ENCODE results near the gene AKIRIN2.

AKIRIN2 gene

DNA sequence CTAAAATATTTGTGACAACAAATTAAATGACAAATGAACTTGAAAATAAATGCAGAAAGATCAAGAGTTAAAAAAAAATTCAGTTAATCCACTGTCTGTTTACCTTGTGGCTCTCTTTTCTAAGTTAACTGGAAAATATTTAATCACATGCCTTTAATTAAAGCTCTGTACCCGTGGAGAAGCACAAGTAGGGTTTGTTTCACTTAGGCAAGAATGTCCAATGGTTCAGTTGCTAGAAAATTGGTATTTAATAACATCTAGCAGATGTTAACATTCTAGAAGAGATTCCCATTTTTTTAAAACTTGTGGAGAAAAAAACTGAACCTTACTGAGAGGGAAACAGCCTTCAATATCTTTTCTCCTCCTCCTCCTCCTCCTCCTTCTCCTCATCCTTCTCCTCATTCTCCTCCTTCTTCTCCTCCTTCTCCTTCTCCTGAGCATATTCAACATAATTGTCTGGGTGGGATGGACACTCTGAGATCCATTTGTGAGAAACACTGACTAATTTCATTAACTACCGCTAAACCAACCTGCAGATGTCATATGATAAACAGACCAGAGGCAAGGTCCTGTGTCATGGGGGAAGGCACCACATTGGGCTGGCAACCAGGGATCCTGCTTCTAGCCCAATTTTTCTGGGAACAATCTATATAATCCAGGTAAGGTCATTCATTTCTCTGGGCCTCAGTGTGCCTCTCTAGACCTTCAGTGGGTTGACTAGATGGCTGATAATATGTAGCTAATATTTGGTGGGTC lies 44.1 kb upstream of the AKIRIN2 start (continued):
- TF ChIP-seq, protein P1, sequence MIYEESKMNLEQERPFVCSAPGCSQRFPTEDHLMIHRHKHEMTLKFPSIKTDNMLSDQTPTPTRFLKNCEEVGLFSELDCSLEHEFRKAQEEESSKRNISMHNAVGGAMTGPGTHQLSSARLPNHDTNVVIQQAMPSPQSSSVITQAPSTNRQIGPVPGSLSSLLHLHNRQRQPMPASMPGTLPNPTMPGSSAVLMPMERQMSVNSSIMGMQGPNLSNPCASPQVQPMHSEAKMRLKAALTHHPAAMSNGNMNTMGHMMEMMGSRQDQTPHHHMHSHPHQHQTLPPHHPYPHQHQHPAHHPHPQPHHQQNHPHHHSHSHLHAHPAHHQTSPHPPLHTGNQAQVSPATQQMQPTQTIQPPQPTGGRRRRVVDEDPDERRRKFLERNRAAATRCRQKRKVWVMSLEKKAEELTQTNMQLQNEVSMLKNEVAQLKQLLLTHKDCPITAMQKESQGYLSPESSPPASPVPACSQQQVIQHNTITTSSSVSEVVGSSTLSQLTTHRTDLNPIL (CRISPR knock-in tag; IDR thresholded peaks at IDR 0.05; ENCODE audit: low read depth), result no peak
- TF ChIP-seq ZNF70 (CRISPR knock-in tag; IDR thresholded peaks at IDR 0.05) (no peak), SNAI2 (CRISPR knock-in tag; IDR thresholded peaks at IDR 0.05) (no peak)

DNA sequence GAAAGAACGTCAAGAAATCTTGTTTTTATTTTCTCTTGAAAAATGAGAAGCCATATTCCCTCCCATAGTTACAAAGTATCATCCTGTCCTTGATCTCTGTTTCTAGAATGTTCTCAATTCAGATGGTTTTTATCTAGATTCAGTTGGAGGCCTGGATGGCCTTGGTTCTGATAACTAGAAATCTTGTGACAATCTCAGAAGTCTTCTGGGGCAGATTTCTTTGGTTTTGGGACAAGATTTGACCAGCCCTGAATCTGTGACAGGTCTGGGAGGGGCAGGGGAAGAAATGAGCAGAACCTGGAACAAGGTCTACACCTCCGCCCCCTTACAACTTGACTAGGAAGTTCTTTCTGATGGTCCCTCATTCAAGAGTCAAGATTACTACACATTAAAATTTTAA lies 41.4 kb upstream of the AKIRIN2 start:
- TF ChIP-seq RARB (CRISPR knock-in tag; IDR thresholded peaks at IDR 0.05) (no peak), TOX (CRISPR knock-in tag; IDR thresholded peaks at IDR 0.05; ENCODE audit: borderline replicate concordance) (no peak), ZC3H10 (CRISPR knock-in tag; IDR thresholded peaks at IDR 0.05) (no peak), SNAI2 (CRISPR knock-in tag; IDR thresholded peaks at IDR 0.05) (no peak), OSR1 (CRISPR knock-in tag; IDR thresholded peaks at IDR 0.05) (no peak), POU6F1 (CRISPR knock-in tag; IDR thresholded peaks at IDR 0.05; ENCODE audit: borderline replicate concordance, low read depth) (no peak)
- no peak for ATAC-seq

GRCh38 chr6:87742106-87742505 lies 40.1 kb upstream of the AKIRIN2 start:
- no peak for ATAC-seq
- TF ChIP-seq RARB (CRISPR knock-in tag; IDR thresholded peaks at IDR 0.05) (no peak), ZNF70 (CRISPR knock-in tag; IDR thresholded peaks at IDR 0.05) (no peak), ISL1 (CRISPR knock-in tag; IDR thresholded peaks at IDR 0.05) (no peak), ZNF565 (CRISPR knock-in tag; conservative IDR thresholded peaks at IDR 0.05; ENCODE audit: low read depth) (no peak), CSRNP3 (CRISPR knock-in tag; IDR thresholded peaks at IDR 0.05) (no peak), OSR1 (CRISPR knock-in tag; IDR thresholded peaks at IDR 0.05) (no peak), ARNTL (CRISPR knock-in tag; IDR thresholded peaks at IDR 0.05; ENCODE audit: borderline replicate concordance, low read depth) (no peak), PPARA (CRISPR knock-in tag; IDR thresholded peaks at IDR 0.05; ENCODE audit: borderline replicate concordance) (no peak), GLIS3 (CRISPR knock-in tag; IDR thresholded peaks at IDR 0.05) (no peak), ZFP3 (CRISPR knock-in tag; IDR thresholded peaks at IDR 0.05) (no peak), ESRRG (CRISPR knock-in tag; IDR thresholded peaks at IDR 0.05) (no peak), ZFP30 (CRISPR knock-in tag; IDR thresholded peaks at IDR 0.05) (no peak), TCF4 (CRISPR knock-in tag; IDR thresholded peaks at IDR 0.05; ENCODE audit: borderline replicate concordance) (no peak), SNAI2 (CRISPR knock-in tag; IDR thresholded peaks at IDR 0.05) (no peak), TOX (CRISPR knock-in tag; IDR thresholded peaks at IDR 0.05; ENCODE audit: borderline replicate concordance) (no peak), ZNF8 (CRISPR knock-in tag; IDR thresholded peaks at IDR 0.05) (no peak), ZC3H10 (CRISPR knock-in tag; IDR thresholded peaks at IDR 0.05) (no peak), POU6F1 (CRISPR knock-in tag; IDR thresholded peaks at IDR 0.05; ENCODE audit: borderline replicate concordance, low read depth) (no peak)
- TF ChIP-seq, protein P1 (CRISPR knock-in tag; IDR thresholded peaks at IDR 0.05; ENCODE audit: low read depth), result no peak

GRCh38 chr6:87741001-87741650 lies 39.1 kb upstream of the AKIRIN2 start:
- ATAC-seq, result no peak
- TF ChIP-seq RARB (CRISPR knock-in tag; IDR thresholded peaks at IDR 0.05) (no peak), ARNTL (CRISPR knock-in tag; IDR thresholded peaks at IDR 0.05; ENCODE audit: borderline replicate concordance, low read depth) (no peak), ZNF70 (CRISPR knock-in tag; IDR thresholded peaks at IDR 0.05) (no peak), SNAI2 (CRISPR knock-in tag; IDR thresholded peaks at IDR 0.05) (no peak), GLIS3 (CRISPR knock-in tag; IDR thresholded peaks at IDR 0.05) (no peak), CSDC2 (CRISPR knock-in tag; IDR thresholded peaks at IDR 0.05) (no peak), TCF4 (CRISPR knock-in tag; IDR thresholded peaks at IDR 0.05; ENCODE audit: borderline replicate concordance) (no peak), PPARA (CRISPR knock-in tag; IDR thresholded peaks at IDR 0.05; ENCODE audit: borderline replicate concordance) (no peak), ESRRG (CRISPR knock-in tag; IDR thresholded peaks at IDR 0.05) (no peak), PATZ1 (CRISPR knock-in tag; IDR thresholded peaks at IDR 0.05; ENCODE audit: borderline replicate concordance) (no peak), ZFP3 (CRISPR knock-in tag; IDR thresholded peaks at IDR 0.05) (no peak), ZNF565 (CRISPR knock-in tag; conservative IDR thresholded peaks at IDR 0.05; ENCODE audit: low read depth) (no peak), OSR1 (CRISPR knock-in tag; IDR thresholded peaks at IDR 0.05) (no peak)
- TF ChIP-seq, protein P1 (CRISPR knock-in tag; IDR thresholded peaks at IDR 0.05; ENCODE audit: low read depth), result no peak
